GM19455 (cell line): ENCODE results near the gene FBXO11.

Experiments
- ATAC-seq: cut with Tn5 transposase; IDR thresholded peaks from one replicate; pipeline ENCODE4 v1.9.1; 2021; ENCODE audit not compliant: unreplicated experiment

The FBXO11 gene

DNA sequence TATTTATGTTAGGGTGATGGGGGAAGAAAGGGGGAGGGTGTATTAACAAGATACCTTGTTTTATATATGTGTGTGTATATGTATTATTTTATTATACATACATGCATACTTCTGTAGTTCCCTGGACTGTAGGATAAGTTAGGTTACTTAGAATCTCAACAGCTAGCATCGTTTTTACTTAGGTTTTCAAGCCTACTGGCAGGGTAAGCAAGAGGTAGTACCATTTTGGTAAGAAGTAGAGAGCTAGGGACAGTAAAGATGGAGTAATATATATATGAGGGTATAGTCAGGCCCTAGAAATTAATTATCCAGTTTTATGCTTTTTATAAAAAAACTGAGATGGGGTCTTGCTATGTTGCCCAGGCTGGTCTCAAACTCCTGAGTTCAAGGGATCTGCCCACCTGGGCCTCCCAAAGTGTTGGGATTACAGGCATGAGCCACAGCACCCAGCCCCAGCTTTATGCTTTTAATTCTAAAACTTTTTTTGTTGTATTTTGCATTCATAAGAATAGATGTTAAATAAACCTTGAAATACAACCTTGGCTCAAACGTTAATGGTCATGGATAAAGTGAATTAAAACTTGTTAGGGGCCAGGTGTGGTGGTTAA, 110.1 kb downstream of the FBXO11 start:
- ATAC-seq, result no peak

DNA sequence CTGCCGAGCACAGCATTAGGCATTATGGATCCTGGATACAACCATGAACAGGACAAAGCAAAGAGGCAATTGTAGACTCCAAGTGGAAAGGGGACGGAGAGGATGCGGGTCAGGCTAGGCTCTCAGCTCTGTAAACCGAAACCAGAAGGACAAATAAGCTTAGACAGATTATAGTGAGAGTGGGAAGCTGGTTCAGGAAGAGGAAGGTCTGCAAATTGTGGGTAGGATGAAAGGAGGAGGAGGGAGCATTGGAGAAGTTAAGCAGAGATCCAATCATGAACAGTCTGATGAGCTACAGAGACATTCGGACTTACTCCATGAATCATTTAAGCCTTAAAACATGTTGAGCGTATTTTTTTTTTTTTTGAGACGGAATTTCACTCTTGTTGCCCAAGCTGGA, 120.3 kb downstream of the FBXO11 start:
- ATAC-seq, result no peak

GRCh38 chr2:47784352-47784851, 121.9 kb downstream of the FBXO11 start:
- no peak for ATAC-seq

DNA sequence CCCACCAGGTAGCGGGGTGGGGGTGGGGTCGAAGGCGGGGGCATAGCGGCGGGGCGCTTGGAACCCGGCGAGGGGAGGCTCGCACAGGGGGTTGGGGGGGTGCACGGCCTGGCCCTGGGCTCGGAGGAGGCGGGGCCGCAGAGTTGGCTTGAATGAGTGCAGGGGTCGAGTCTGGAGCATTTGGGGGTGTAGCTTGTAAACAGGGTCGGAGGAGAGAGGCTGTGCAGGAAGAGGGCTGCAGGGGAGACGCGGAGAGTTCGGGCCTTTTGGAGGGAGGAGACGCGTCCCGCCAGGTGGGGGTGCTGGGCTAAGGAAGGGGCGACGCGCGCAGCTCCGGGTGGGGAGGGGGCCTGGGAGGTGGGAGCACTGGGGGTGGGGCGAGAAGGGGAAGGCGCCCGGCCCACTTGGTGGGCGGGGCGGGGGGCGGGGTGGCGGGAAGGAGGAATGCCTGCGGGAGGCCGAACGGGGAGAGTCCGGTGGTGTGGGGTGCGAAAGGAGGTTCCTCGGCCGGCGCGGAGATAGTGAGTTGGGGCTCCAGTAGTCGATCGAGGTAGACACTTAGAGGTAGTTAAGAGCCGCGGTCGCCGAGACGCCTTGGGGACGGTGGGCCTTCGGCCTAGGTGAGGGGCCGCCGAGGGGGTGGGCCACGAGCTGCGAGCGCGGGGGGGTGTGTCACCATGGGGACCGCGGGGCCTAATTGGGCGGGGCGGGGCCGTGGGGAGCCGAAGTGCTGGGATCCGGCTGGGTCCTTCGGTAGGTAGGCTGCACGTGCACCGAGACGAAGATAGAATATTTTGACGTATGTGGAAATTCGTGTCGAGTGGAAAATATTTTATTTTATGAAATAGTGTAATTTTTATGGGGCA, 122.6 kb downstream of the FBXO11 start:
- ATAC-seq, result peak; percentile 39

- ATAC-seq, result peak; percentile 87
Measured at GRCh38 chr2:47782671-47783485, 123.4 kb downstream of the FBXO11 start, which contains the start of gene MSH6. MSH6 (plus strand) TSS chr2:47783145; CDS start chr2:47783234, 89 bp downstream.

GRCh38 chr2:47782381-47782670, 124.0 kb downstream of the FBXO11 start:
- no peak for ATAC-seq

GRCh38 chr2:47779426-47779790, 126.9 kb downstream of the FBXO11 start:
- no peak for ATAC-seq

- ATAC-seq, result no peak
Measured at GRCh38 chr2:47778698-47779425, 127.4 kb downstream of the FBXO11 start.

- ATAC-seq, result no peak
Measured at GRCh38 chr2:47777277-47777937, 128.9 kb downstream of the FBXO11 start.

- ATAC-seq, result no peak
Measured at GRCh38 chr2:47774567-47774966, 131.7 kb downstream of the FBXO11 start.

DNA sequence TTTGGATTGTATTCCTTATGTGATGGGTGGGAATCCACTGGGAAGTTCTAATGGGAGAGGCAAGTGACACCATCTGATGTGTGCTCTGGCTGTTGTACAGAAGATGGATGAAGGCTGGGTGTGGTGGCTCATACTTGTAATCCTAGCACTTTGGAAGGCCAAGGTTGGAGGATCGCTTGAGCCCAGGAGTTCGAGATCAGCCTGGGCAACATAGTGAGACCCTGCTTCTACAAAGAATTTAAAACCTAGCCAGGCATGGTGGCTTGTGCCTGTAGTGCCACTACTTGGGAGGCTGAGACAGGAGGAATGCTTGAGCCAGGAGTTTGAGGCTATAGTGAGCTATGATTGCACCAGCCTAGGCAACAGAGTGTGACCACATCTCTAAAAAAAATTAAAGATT, 134.0 kb downstream of the FBXO11 start:
- no peak for ATAC-seq

GRCh38 chr2:47771211-47771610, 135.1 kb downstream of the FBXO11 start:
- no peak for ATAC-seq

- ATAC-seq, result no peak
Measured at GRCh38 chr2:47769318-47769717, 137.0 kb downstream of the FBXO11 start.

DNA sequence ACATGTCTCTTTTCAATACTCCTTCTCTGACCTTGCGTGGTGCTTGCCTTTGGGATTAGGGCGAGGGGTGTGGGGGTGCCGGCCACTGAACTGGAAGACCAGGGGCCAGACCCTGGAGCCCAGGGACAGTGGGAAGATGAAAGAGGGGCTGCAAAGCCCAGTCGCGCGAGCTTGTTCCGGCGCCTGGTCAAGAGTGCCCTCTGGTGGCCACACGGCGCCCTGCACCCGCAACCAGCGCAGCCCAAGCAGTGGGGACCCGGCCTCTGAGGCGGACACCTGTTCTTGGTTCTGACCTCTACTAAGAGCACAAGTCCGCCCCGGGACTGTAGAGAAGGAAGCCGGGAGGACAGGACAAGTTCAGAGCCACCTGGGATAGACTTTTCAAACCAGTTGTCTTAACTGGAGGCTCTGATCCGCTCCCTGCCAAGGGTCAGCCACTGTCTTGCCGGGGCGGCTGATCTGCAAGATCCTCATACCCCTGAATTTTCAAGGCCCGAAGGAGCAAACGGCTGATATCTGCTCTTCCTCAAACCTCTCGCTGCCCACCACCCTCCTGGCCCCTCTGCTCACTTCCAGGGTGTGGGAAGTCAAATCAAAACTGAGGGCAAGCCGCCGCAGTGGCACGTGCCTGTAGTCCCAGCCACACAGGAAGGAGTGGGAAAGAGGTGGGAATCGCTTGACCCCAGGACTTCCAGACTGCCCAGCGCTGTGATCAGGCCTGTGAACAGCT, 138.3 kb downstream of the FBXO11 start:
- no peak for ATAC-seq

DNA sequence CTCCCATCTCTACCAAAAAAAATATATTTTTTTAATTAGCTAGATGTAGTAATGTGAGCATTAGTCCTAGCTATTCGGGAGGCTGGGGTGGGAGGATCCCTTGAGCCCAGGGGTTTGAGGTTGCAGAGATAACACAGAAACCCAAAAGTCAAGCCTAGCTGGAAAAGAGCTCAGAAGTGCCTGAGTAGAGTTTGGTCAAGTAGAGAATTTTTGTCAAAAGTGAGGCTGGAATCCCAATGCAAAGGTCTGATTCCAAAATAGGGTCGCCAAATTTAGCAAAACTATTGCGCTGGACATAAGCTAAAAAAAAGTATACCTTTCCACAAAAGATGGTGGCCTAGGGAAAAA, 138.8 kb downstream of the FBXO11 start:
- ATAC-seq, result no peak

DNA sequence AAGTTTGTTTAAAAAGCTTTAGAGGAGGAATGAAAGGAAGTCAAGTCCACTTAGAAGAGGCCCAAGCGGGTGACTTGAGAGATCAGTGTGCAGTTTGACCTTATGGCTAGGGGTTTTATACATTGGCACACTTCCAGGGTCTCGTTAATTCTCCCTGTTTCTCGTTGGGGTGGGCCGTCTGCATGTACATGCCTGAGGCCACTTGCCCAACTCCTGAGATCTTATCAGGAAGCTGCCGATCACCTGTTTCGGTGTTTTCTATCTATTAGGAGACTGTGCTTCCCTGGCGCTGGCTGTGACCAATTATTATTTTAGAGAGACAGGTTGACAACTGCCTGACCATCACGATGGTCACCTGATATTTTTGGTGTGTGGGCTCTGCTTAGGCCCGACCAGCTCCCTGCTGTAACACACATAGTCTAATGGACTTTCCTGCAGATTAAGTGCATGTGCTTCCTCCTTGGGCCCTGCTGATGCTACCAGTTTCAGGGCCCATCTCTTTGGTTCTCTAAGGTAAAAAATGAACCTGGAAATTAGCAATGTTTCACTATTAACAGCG, 154.4 kb downstream of the FBXO11 start:
- ATAC-seq, result peak; percentile 30

DNA sequence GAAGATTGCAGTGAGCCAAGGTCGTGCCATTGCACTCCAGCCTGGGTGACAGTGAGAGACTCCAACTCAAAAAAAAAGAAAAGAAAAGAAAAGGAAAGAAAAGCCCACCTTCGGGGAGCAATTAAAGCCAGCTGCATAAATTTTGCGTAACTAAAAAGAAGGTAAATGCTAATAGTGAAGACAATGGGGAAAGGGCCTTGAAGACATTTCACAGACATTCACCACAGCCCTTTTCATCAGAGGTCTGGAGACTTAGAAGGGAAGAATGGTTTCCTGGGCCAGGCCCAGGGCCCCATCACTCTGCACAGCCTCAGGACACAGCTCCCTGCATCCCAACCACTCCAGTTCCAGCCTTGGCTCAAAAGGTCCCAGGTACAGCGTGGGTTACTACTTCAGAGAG, 158.4 kb downstream of the FBXO11 start:
- ATAC-seq, result no peak

GRCh38 chr2:47744074-47744473, 162.2 kb downstream of the FBXO11 start:
- ATAC-seq, result no peak

DNA sequence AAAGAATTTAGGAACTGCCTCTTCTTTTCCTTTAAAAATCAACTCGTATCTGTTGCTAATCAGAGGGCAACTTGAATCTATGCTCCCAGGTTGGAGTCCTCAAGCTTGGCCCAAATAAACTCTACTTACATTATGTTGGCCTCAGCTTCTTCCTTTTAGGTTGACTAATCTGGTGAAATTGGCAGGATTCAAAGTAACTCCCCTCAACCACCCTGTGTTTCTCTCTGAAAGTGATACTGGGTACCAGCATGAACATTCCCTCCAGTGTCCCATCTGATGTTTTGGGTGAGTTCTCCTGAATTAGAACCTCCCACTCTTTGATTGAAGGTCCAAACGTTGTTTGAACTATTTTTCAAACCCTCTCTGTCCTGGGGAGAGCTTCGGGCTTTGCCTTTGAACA, 164.7 kb downstream of the FBXO11 start:
- no peak for ATAC-seq

- ATAC-seq, result no peak
Measured at GRCh38 chr2:47741101-47741500, 165.2 kb downstream of the FBXO11 start.
